Body of pancreas (tissue), 4 donors: ENCODE data around the gene OCRL.

ENCODE experiments used
- POLR2A ChIP-seq, 3 donors: fragments of 450-650 bp; IDR thresholded peaks; one replicate each; pipeline ENCODE4 v1.6.1; 2016; ENCODE audit warnings: antibody characterized with exemption in 3 of 3, mild to moderate bottlenecking in 2 of 3
- TF ChIP-seq, protein P1 (sequence below), 7 experiments: fragments of 450-650 bp in 4 of 7; fragments of 200-600 bp in 3 of 7; sonication (generic) in 3 of 7; IDR thresholded peaks; one replicate each; pipeline ENCODE4 v1.5.1; 2016 to 2019; ENCODE audit warnings: antibody characterized with exemption in 7 of 7

GRCh38 chrX:129531132-129531531 lies 8.9 kb upstream of the OCRL start:
- TF ChIP-seq, protein P1, sequence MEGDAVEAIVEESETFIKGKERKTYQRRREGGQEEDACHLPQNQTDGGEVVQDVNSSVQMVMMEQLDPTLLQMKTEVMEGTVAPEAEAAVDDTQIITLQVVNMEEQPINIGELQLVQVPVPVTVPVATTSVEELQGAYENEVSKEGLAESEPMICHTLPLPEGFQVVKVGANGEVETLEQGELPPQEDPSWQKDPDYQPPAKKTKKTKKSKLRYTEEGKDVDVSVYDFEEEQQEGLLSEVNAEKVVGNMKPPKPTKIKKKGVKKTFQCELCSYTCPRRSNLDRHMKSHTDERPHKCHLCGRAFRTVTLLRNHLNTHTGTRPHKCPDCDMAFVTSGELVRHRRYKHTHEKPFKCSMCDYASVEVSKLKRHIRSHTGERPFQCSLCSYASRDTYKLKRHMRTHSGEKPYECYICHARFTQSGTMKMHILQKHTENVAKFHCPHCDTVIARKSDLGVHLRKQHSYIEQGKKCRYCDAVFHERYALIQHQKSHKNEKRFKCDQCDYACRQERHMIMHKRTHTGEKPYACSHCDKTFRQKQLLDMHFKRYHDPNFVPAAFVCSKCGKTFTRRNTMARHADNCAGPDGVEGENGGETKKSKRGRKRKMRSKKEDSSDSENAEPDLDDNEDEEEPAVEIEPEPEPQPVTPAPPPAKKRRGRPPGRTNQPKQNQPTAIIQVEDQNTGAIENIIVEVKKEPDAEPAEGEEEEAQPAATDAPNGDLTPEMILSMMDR (IDR thresholded peaks at IDR 0.05) = no peak
- no peak for TF ChIP-seq POLR2A (IDR thresholded peaks at IDR 0.05)
